Left lobe of liver (tissue), 2 donors: Measurements from ENCODE around the gene KCNG2. TPM values are rescaled to one million over a fixed set of nuclear protein-coding genes. Genes with fewer than 3 reads are reported as not detected.
"Not testable (repeated sequence)": the region's sequence is repeated elsewhere in the genome, so short reads cannot be mapped to it uniquely, and the experiment has no call there.

Source experiments
- ATAC-seq: fragments of 200-7000 bp; cut with Tn5 transposase; one replicate; pipeline ENCODE4 v1.9.1; 2020; ENCODE audit warnings: mild to moderate bottlenecking, moderate library complexity
- DNase-seq: peaks from one replicate; pipeline ENCODE4 v3.0.0-alpha.2; 2020; ENCODE audit warnings: low spot score
- total RNA-seq: library from RNA; stranded (reverse); gene quantifications from one replicate; pipeline ENCODE4 v1.2.1, GENCODE V29; 2021
- donor health status: DM: no; HTN: no; CAD: no; lungs with moderate emphysema.
- donor health status: DM: no; HTN: yes; CAD: no.

KCNG2 gene
- total RNA-seq, 1 donor from 2014 or later = not detected

- ATAC-seq (no peak), DNase-seq (peak; percentile 35)
Measured at GRCh38 chr18:79849328-79850207, 51.8 kb downstream of the KCNG2 start.

- DNase-seq (peak; percentile 27), ATAC-seq (no peak)
Measured at GRCh38 chr18:79850731-79851130, 53.0 kb downstream of the KCNG2 start.

DNA sequence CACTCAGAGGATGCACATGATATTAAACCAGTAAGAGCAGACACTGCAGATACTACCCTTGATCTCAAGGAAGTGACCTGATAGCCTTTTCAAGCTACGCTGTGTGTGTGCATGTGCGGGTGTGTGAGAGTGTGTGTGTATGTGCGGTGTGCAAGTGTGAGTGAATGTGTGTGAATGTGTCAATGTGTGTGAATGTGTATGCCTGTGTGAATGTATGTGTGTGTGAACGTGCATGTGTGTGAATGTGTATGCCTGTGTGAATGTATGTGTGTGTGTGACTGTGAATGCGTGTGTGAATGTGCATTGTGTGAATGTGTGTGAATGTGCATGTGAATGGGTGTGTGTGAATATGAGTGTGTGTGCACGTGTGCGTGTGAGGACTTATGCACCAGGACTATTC, 53.8 kb downstream of the KCNG2 start:
- DNase-seq = peak; percentile 21
- no peak for ATAC-seq

GRCh38 chr18:79851950-79852349, 54.2 kb downstream of the KCNG2 start:
- DNase-seq (peak; percentile 28), ATAC-seq (no peak)

- no peak for ATAC-seq
- DNase-seq = peak; percentile 33
Measured at GRCh38 chr18:79852561-79853302, 55.0 kb downstream of the KCNG2 start.

GRCh38 chr18:79853303-79853992, 55.7 kb downstream of the KCNG2 start:
- ATAC-seq (no peak), DNase-seq (peak; percentile 31)

DNA sequence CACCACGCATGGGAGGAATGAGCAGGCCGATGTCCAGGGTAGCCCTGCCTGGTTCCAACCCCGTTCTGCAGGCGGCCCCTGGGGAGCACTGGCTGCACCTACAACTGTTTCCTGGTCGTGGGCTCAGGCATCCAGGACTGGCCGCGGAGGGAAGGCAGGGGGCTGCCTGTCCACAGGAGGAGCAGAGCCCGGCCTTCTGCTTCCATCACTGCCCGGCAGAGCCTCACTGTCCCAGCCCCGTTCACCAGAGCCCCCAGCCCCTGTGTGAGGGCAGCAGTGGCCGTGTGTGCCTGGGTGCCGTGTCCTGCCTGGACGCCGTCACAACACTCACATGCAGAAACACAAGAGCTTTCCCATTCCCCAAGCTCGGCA, 56.2 kb downstream of the KCNG2 start:
- no peak for ATAC-seq
- peak; percentile 22 for DNase-seq

DNA sequence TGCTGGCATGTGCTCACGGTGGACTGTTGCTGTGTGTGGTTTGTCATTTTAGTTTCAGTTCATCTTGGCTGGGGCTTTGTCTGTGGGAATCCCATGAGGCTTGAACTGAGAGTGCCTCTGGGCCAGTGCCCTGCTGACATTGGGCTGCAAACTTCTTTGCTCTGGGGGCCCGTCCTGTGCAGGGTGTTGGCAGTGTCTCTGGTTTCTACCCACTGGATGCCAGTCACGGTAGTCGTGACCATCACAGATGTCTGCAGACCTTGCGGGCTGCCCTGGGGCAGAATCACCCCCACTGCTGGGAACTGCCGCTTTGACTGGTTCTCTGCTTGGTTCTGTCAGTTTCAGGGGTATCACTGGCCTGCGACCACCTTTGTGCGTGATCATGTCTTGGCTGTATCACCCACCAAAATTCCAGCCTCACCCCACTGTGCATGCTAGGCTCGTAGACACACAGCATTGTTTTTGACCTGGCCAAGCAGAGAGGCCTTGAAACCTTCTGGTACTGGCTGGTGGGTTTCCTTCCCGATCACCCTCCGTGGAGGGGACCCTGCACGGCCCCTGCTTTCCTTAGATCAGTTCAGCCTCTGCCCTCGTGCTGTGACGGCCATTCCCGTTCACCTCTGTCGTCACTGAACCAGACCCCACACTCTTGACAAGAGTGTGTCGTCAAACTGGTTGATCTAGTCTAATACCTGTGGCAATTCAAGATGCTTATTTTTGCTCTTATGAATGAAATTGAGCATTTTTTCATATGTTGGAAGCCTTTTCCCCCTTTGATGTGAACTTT, 57.6 kb downstream of the KCNG2 start:
- DNase-seq = peak; percentile 34
- no peak for ATAC-seq

DNA sequence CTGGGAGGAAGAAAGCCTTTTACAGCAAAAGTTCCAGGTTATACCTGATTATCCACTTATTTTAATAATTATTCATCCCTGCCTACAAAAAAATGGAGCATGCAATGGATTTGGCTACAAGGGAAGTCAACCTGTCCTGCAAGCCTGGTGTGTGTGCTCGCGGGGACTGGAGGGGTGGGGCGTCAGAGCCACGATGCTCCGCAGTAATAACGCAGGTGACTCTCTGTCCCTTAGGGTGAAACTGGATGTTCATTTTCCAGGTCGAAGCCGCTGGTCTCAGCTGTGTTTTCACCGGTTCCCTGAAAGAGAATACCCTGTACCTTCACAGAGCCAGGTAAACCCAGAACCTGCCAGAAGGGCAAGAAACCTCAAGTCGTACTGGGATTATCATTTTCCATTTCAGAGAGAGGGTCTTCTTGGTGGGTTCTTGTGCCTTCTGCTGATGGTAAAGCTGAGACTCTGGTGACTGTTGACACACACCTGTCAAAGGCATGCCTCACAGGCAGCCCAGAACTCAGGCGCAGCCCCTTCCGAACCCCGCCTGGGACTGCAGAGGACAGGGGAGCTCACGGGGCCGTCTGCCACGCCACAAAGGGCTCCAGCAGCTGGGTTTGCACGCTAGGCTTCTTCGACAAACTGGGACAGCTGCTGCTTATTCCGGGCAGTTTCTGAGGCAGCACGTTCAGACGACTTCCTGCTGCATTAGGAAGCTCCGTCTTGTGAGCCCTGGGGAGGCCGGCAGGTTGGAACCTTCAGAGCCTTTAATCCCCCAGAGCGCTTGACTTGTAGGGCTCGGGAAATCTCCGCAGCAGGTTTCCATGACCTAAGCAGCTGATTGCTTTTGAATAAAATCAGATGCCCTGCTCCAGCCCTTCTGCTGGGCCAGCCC, 58.6 kb downstream of the KCNG2 start:
- ATAC-seq (no peak), DNase-seq (peak; percentile 36)

DNA sequence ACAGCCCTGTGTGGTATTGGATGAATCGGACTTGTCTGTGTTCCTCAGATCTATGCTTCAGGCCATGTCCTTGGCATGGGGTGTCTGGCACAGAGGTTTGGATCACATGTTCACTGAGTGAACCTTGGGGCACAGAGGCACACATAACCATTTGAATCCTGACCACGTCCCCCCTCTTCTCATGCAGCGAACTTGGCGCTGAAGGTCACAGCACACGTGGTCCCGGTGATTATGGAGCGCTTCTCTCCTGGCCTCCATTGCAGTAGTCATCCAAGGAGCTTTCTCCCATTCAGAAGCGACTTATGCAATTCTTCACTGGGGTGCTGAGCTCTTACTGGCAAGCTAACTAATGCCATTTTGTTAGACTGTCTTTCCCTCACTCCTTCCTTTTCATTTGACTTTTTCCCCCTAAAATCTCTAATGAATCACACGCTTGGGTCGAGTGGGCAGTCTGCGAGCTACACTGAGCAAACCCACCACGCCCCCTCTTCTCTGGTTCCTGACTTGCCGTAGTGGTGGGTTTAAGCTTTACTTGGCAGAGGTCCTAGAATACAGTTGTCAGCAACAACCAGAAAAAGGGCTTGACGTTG, 59.4 kb downstream of the KCNG2 start:
- ATAC-seq = peak; percentile 13

GRCh38 chr18:79859314-79859713, 61.6 kb downstream of the KCNG2 start:
- ATAC-seq = no peak
- no peak for DNase-seq

More for the DNA sequence above, 59.4 kb downstream of the KCNG2 start:
- peak; percentile 29 for DNase-seq

DNA sequence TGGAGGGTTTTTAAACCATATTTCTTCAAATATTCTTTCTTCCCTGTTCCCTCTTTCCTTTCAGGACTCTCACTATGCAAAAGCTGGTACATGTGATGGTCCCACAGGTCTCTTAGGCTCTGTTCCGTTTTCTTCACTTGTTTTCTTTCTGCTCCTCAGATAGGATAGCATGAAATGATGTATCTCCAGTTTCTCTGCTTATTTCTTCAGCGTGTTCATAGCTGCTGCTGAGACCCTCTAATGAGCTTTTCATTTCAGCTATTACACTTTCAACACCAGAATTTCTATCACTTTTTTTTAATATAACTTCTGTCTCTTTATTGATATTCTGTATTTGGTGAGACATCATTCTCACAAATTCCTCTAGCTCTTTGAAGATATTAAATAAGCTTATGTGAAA, 63.9 kb downstream of the KCNG2 start:
- DNase-seq (no peak), ATAC-seq (no peak)

GRCh38 chr18:79862562-79862961, 64.8 kb downstream of the KCNG2 start:
- DNase-seq (no peak), ATAC-seq (no peak)

DNA sequence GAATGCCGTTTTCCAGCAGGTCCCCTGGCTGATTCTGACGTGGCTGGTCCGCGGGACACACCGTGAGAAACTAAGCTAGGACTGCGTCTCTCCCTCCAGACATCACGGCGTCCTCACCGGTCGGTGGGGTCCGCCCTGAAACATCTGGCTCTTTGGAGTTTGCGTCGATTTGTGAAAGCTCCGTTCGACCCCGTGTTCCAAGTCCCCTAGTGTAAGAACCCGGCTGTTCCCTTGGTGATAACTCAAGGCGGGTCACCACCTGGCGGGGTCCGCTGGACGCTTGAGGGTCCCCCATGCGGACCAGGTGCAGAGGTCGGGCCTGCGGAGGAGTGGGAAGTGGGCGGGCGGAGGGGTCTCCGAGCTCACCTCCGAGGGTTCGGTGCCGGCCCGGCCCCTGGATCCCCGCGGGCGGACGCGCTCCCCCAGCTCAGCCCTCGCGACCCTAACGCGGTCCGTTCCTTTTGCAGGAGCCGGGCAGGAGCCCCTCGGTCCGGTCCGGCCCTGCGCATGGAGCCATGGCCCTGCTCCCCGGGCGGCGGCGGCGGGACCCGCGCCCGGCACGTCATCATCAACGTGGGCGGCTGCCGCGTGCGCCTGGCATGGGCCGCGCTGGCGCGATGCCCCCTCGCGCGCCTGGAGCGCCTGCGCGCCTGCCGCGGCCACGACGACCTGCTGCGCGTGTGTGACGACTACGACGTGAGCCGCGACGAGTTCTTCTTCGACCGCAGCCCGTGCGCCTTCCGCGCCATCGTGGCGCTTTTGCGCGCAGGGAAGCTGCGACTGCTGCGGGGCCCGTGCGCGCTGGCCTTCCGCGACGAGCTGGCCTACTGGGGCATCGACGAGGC, 65.6 kb downstream of the KCNG2 start:
- ATAC-seq = no peak
- peak; percentile 35 for DNase-seq

GRCh38 chr18:79864006-79864725, 66.4 kb downstream of the KCNG2 start:
- DNase-seq (peak; percentile 35), ATAC-seq (no peak)

- DNase-seq = not testable (repeated sequence)
Measured at GRCh38 chr18:79864955-79865354, 67.2 kb downstream of the KCNG2 start.

DNA sequence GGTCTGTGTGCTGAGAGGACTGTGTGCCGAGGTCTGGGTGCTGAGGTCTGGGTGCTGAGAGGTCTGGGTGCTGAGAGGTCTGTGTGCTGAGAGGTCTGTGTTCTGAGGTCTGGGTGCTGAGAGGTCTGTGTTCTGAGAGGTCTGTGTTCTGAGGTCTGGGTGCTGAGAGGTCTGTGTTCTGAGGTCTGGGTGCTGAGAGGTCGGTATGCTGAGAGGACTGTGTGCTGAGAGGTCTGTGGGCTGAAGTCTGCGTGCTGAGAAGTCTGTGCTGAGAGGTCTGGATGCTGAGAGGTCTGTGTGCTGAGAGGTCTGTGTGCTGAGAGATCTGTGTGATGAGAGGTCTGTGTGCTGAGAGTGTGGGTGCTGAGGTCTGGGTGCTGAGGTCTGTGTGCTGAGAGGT, 68.2 kb downstream of the KCNG2 start:
- peak; percentile 23 for DNase-seq
- ATAC-seq = not testable (repeated sequence)

More at GRCh38 chr18:79864955-79865354, 67.2 kb downstream of the KCNG2 start:
- not testable (repeated sequence) for ATAC-seq
